GM12878 (cell line): ENCODE results near the gene KDM8. TPM values are rescaled to one million over a fixed set of nuclear protein-coding genes. Genes with fewer than 3 reads are reported as not detected.
A peak's percentile ranks its signal among the peaks of the same experiment; 100 is the strongest.

Source experiments
- BCL3 ChIP-seq: IDR thresholded peaks from 2 replicates; pipeline ENCODE4 v1.6.1; 2011; ENCODE audit warnings: borderline replicate concordance, low read depth, mild to moderate bottlenecking, moderate library complexity, low read length; ENCODE audit not compliant: insufficient read depth, poor library complexity, severe bottlenecking
- BHLHE40 ChIP-seq, 2 experiments: fragments of 450-650 bp in 1 of 2; IDR thresholded peaks; 2 replicates each; pipeline ENCODE4 v1.6.1; 2011 to 2017; ENCODE audit warnings: low read depth in 2 of 2, borderline replicate concordance in 1 of 2, improper control_type of control experiment in 1 of 2, low read length in 1 of 2, mild to moderate bottlenecking in 1 of 2
- CTCF ChIP-seq, 3 experiments: IDR thresholded peaks in 2 of 3; conservative IDR thresholded peaks in 1 of 3; 2 replicates each; pipeline ENCODE4 v1.5.1; 2011; ENCODE audit warnings: low read depth in 3 of 3, low read length in 3 of 3, mild to moderate bottlenecking in 3 of 3, control low read depth in 2 of 3, moderate library complexity in 2 of 3, inconsistent platforms in 1 of 3, mixed read lengths in 1 of 3; ENCODE audit not compliant: control insufficient read depth in 2 of 3, insufficient read depth in 1 of 3; ENCODE audit errors: extremely low read depth in 1 of 3
- ETV6 ChIP-seq, 2 experiments: fragments of 450-650 bp in 1 of 2; IDR thresholded peaks in 1 of 2; conservative IDR thresholded peaks in 1 of 2; 2 replicates each; pipeline ENCODE4 v1.6.1; 2014; ENCODE audit warnings: antibody characterized with exemption in 1 of 2, borderline replicate concordance in 1 of 2, low read depth in 1 of 2, mild to moderate bottlenecking in 1 of 2, moderate library complexity in 1 of 2
- MEF2A ChIP-seq: IDR thresholded peaks from 2 replicates; pipeline ENCODE4 v1.6.1; 2011; ENCODE audit warnings: low read depth, mild to moderate bottlenecking, low read length, moderate library complexity; ENCODE audit not compliant: insufficient read depth
- NBN ChIP-seq: fragments of 450-650 bp; IDR thresholded peaks from 2 replicates; pipeline ENCODE4 v1.6.1; 2016
- SKIL ChIP-seq: fragments of 450-650 bp; IDR thresholded peaks from 2 replicates; pipeline ENCODE4 v1.6.1; 2017; ENCODE audit warnings: mild to moderate bottlenecking, low read depth, inconsistent platforms; ENCODE audit not compliant: poor library complexity, severe bottlenecking
- USF2 ChIP-seq: IDR thresholded peaks from 2 replicates; pipeline ENCODE4 v1.6.1; 2011; ENCODE audit warnings: low read depth, low read length, improper control_type of control experiment, borderline replicate concordance
- ZBTB33 ChIP-seq: fragments of 450-650 bp; IDR thresholded peaks from 2 replicates; pipeline ENCODE4 v1.6.1; 2017; ENCODE audit warnings: mild to moderate bottlenecking
- ZBTB4 ChIP-seq: fragments of 450-650 bp; formaldehyde crosslinking; IDR thresholded peaks from 2 replicates; pipeline ENCODE4 v1.4.0; 2022; ENCODE audit warnings: mild to moderate bottlenecking, moderate library complexity
- polyA plus RNA-seq, 11 experiments: library from polyadenylated mRNA; depleted of rRNA in 4 of 11; unstranded in 6 of 11; stranded (reverse) in 5 of 11; fragments of >200 nt; fragmentation: Nextera tagmentation in 4 of 11; fragmentation: Illumina TruSeq in 1 of 11; extraction: Ambion mirVana in 4 of 11; extraction: Trizol in 1 of 11; gene quantifications; 1 replicate in 1 of 11; 2 replicates in 10 of 11; pipeline versions ENCODE4 v1.2.1 to v1.2.3, GENCODE V29; 2011 to 2016; ENCODE audit warnings: inconsistent platforms in 2 of 11, missing spikeins in 2 of 11, low read depth in 1 of 11
- total RNA-seq, 4 experiments: library from RNA; depleted of rRNA in 3 of 4; stranded (reverse); fragments of >200 nt in 3 of 4; fragmentation: Illumina TruSeq in 1 of 4; extraction: Trizol in 1 of 4; gene quantifications; 2 replicates each; pipeline versions ENCODE4 v1.2.1 to v1.2.3, GENCODE V29; 2013 to 2021

Gene KDM8
- total and polyA plus RNA-seq, 10 of the 15 experiments (the other 5 are each of a cell fraction or from before 2014, with no cell fraction given) = 0.79 to 8.9 (median 5.8) TPM

- no peak for TF ChIP-seq ZBTB4 (CRISPR knock-in tag)
- no peak for TF ChIP-seq USF2
- TF ChIP-seq ETV6 (conservative IDR thresholded peaks at IDR 0.05 in 1 of 2, IDR thresholded peaks at IDR 0.05 in 1 of 2; ENCODE audit: borderline replicate concordance in 1 of 2, low read depth in 1 of 2) = 0 out of 4 replicates have a peak, but pooled peaks of 1 of the 2 experiments have one; percentile 9
- peak in 1 of 2 experiments; percentile 33; a peak in 1 of 4 replicates for TF ChIP-seq BHLHE40 (IDR thresholded peaks at IDR 0.05; ENCODE audit: borderline replicate concordance in 1 of 2, low read depth in 2 of 2, low read length in 1 of 2)
- TF ChIP-seq SKIL = peak; percentile 42
- TF ChIP-seq CTCF (IDR thresholded peaks at IDR 0.05 in 2 of 3, conservative IDR thresholded peaks at IDR 0.05 in 1 of 3; ENCODE audit: control insufficient read depth in 2 of 3, extremely low read depth in 1 of 3, insufficient read depth in 1 of 3, low read depth in 3 of 3, low read length in 3 of 3) = peak; percentile 88 to 95 (median 89); a peak in 5 of 6 replicates
- peak; percentile 42; the same call in 1 of the 2 replicates for TF ChIP-seq NBN
- TF ChIP-seq MEF2A = 0 out of 2 replicates have a peak, but pooled peaks have one; percentile 16
- TF ChIP-seq BCL3 = no peak
- 0 out of 2 replicates have a peak, but pooled peaks have one; percentile 9 for TF ChIP-seq ZBTB33
These were observed 32.0 kb downstream of the KDM8 start (continued) for GRCh38 chr16:27235055-27235937.
